CD4-positive, CD25-positive, alpha-beta regulatory T cell (primary cell): ENCODE data around the gene FAM209B. TPM values are rescaled to one million over a fixed set of nuclear protein-coding genes. Genes with fewer than 3 reads are reported as not detected.
"Not testable (repeated sequence)": the region's sequence is repeated elsewhere in the genome, so short reads cannot be mapped to it uniquely, and the experiment has no call there.

Experiments used
- ATAC-seq, 2 donors: fragments of 150-1000 bp; cut with Tn5 transposase; one replicate each; pipeline ENCODE4 v1.10.0; 2021; ENCODE audit warnings: low read depth in 2 of 2, moderate number of reproducible peaks in 2 of 2, moderate library complexity in 1 of 2
- DNase-seq, 3 donors: peaks; one replicate each; pipeline versions ENCODE4 v3.0.0 to v3.0.0-alpha.2; 2012 to 2022; ENCODE audit warnings: mixed read lengths in 1 of 3
- H3K27ac ChIP-seq: one replicate; pipeline ENCODE4 v1.7.0; 2013; ENCODE audit warnings: mild to moderate bottlenecking, low read length; ENCODE audit not compliant: insufficient read depth, poor library complexity, severe bottlenecking
- H3K27me3 ChIP-seq: one replicate; pipeline ENCODE4 v1.7.0; 2013; ENCODE audit warnings: low read length; ENCODE audit not compliant: control insufficient read depth, insufficient read depth
- H3K36me3 ChIP-seq: one replicate; pipeline ENCODE4 v1.7.0; 2013; ENCODE audit warnings: mild to moderate bottlenecking, low read length, moderate library complexity; ENCODE audit not compliant: control insufficient read depth, insufficient read depth
- H3K4me1 ChIP-seq: 2 replicates; pipeline ENCODE4 v1.7.0; 2013; ENCODE audit warnings: mild to moderate bottlenecking, low read length; ENCODE audit not compliant: insufficient read depth, control insufficient read depth, poor library complexity, severe bottlenecking
- H3K4me3 ChIP-seq: one replicate; pipeline ENCODE4 v1.7.0; 2013; ENCODE audit warnings: low read depth, mild to moderate bottlenecking, low read length, moderate library complexity
- H3K9me3 ChIP-seq, 2 experiments: 1 replicate in 1 of 2; 2 replicates in 1 of 2; pipeline ENCODE4 v1.7.0; 2013; ENCODE audit warnings: low read length in 2 of 2, mild to moderate bottlenecking in 1 of 2, moderate library complexity in 1 of 2; ENCODE audit not compliant: control insufficient read depth in 2 of 2
- H3K27ac Mint-ChIP-seq, 3 donors: one replicate each; pipeline ENCODE4 v1.8.0; 2020 to 2022; ENCODE audit warnings: mild to moderate bottlenecking in 3 of 3, mixed read lengths in 3 of 3, moderate library complexity in 2 of 3
- H3K27me3 Mint-ChIP-seq: one replicate; pipeline ENCODE4 v1.8.0; 2022; ENCODE audit warnings: mild to moderate bottlenecking, mixed read lengths
- H3K36me3 Mint-ChIP-seq: one replicate; pipeline ENCODE4 v1.8.0; 2020; ENCODE audit warnings: mixed read lengths
- H3K4me1 Mint-ChIP-seq, 4 donors: one replicate each; pipeline ENCODE4 v1.8.0; 2020 to 2022; ENCODE audit warnings: mixed read lengths in 4 of 4, mild to moderate bottlenecking in 1 of 4
- H3K4me3 Mint-ChIP-seq, 4 donors: one replicate each; pipeline ENCODE4 v1.8.0; 2020 to 2022; ENCODE audit warnings: mild to moderate bottlenecking in 4 of 4, mixed read lengths in 4 of 4, moderate library complexity in 3 of 4
- H3K9me3 Mint-ChIP-seq, 7 donors: one replicate each; pipeline ENCODE4 v1.8.0; 2020 to 2022; ENCODE audit warnings: mixed read lengths in 7 of 7, mild to moderate bottlenecking in 3 of 7, moderate library complexity in 2 of 7
- polyA plus RNA-seq, 4 donors: library from polyadenylated mRNA; unstranded; fragments of 300-500 nt; fragmentation: Illumina TruSeq; gene quantifications; one replicate each; pipeline ENCODE4 v1.2.3, GENCODE V29; 2021
- total RNA-seq: library from RNA; stranded (reverse); gene quantifications from one replicate; pipeline ENCODE4 v1.2.3, GENCODE V29; 2022

FAM209B gene
- total and polyA plus RNA-seq, 5 donors from 2014 or later: 0.96 to 1.3 TPM; not detected in 3

DNA sequence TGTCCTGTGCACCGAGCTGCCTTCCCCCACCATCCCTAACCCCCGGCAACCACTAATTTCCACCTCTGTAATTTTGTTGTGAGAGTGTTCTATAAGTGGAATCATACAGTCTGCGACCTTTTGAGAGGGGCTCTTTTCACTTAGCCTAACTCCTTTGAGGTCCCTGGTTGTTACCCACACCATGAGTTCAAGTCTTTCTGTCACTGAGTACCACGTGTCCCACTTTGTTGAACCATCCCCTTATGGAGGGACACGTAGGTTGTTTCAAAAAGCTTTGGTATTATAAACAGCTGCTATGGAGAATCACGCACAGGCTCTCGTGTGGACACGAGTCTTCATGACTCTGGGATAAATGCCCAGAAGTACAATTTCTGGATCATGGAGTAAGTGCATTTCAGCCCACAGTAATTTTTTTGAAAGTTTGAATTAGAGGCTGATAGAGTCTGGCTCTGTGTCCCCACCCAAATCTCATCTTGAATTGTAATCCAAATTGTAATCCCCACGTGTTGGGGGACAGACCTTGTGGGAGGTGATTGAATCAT, 9.5 kb downstream of the FAM209B start:
- H3K4me3 Mint-ChIP-seq: no peak overlapping the region
- H3K27ac Mint-ChIP-seq: no peak overlapping the region
- H3K4me1 Mint-ChIP-seq: no peaks in the 10 kb centered on the region
- Histone ChIP-seq H3K4me1 (no peaks in the 10 kb centered on the region), H3K27me3 (no peaks in the 10 kb centered on the region), H3K36me3 (no peaks in the 10 kb centered on the region), H3K9me3 (no peaks in the 10 kb centered on the region), H3K27ac (no peak overlapping the region), H3K4me3 (no peak overlapping the region)
- DNase-seq: no peak
- no peaks in the 10 kb centered on the region for H3K27me3 Mint-ChIP-seq
- no peak for ATAC-seq
- no peaks in the 10 kb centered on the region for H3K36me3 Mint-ChIP-seq
- no peaks in the 10 kb centered on the region for H3K9me3 Mint-ChIP-seq

DNA sequence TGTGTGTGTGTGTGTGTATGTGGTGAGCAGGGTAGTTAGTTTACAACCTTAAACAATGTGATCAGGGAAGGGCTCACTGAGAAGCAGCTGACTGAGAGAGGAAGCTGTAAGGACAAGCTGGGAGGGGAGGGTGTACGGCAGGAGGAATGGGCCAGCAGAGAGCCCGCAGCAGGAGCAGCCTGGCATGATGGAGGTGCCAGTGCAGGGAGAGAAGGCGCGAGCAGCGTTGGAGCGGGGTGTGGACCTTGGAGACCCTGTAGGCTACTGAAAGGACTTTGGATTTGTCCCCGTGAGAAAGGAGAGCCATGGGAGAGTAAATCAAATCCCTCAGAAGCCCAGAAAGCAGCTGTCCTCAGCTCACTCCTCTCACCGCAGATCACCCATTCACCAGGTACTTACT, 18.5 kb downstream of the FAM209B start:
- DNase-seq (no peak), ATAC-seq (no peak)
- H3K4me3 ChIP-seq: no peak overlapping the region
- no peaks in the 10 kb centered on the region for H3K27me3 ChIP-seq
- Mint-ChIP-seq H3K4me3 (no peak overlapping the region), H3K36me3 (no peaks in the 10 kb centered on the region), H3K27ac (no peak overlapping the region), H3K27me3 (no peaks in the 10 kb centered on the region), H3K9me3 (no peaks in the 10 kb centered on the region), H3K4me1 (peaks cover 0 to 4% (median 0%) of the 10 kb centered on the region in 4 donors)
- H3K9me3 ChIP-seq: no peaks in the 10 kb centered on the region
- H3K36me3 ChIP-seq: no peaks in the 10 kb centered on the region
- H3K27ac ChIP-seq: no peak overlapping the region
- no peaks in the 10 kb centered on the region for H3K4me1 ChIP-seq

DNA sequence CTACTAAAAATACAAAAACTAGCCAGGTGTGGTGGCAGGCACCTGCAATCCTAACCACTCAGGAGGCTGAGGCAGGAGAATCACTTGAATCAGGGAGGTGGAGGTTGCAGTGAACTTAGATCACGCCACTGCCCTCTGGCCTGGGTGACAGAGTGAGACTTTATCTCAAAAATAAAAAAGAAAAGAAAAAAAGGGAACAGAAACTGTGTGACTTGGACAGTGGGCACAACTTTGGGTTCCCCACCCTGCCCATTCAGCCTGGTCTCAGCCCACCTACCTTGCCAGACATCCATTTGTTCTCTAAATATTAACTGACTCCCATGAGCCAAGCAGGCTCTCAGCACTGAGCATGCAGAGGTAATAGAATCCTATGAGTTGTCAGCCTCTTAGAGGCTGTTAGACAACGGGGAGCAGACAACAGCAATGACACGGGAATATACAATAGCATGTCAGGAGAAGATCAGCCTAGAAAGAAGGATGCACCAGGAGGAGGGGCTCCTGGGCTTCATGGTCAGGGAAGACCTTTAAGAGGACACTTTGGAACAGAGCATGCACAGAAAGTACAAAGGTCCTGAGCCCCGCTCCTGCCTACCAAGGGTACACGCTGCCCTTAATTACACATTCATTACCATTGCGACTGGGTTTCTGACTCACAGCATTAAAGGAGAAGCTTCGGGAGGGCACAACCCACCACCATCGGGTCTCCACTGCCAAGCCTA, 20.0 kb downstream of the FAM209B start:
- H3K9me3 ChIP-seq: no peaks in the 10 kb centered on the region
- H3K36me3 ChIP-seq: no peaks in the 10 kb centered on the region
- no peaks in the 10 kb centered on the region for H3K27me3 ChIP-seq
- no peak for DNase-seq
- Mint-ChIP-seq H3K27me3 (no peaks in the 10 kb centered on the region), H3K4me1 (peaks cover 0 to 4% (median 0%) of the 10 kb centered on the region in 4 donors), H3K4me3 (no peak overlapping the region), H3K36me3 (no peaks in the 10 kb centered on the region), H3K27ac (no peak overlapping the region), H3K9me3 (no peaks in the 10 kb centered on the region)
- no peaks in the 10 kb centered on the region for H3K4me1 ChIP-seq
- no peak overlapping the region for H3K4me3 ChIP-seq
- no peak overlapping the region for H3K27ac ChIP-seq
- ATAC-seq: no peak

DNA sequence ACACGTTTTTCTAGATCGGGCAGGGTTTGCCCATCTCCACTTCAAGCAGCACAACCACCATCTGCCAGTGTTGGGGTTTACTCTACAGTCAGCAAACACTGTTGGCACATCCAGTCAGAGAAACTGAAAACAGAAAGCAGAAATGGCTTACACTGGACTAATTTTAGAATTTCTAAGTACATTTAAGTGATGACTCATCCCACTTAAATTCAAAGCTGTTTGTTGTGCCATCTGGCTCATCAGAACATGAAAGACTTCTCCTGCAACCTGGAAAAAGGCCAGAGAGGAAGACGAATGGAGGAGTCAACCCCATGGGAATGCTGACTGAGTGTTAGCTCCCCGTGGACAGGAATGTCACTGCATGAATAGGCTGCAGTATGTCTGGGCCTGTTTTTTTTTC, 21.8 kb downstream of the FAM209B start:
- H3K9me3 Mint-ChIP-seq: no peaks in the 10 kb centered on the region
- no peak overlapping the region for H3K27ac Mint-ChIP-seq
- Histone ChIP-seq H3K4me3 (no peak overlapping the region), H3K27ac (no peak overlapping the region), H3K27me3 (no peaks in the 10 kb centered on the region), H3K4me1 (no peaks in the 10 kb centered on the region), H3K9me3 (no peaks in the 10 kb centered on the region), H3K36me3 (no peaks in the 10 kb centered on the region)
- H3K27me3 Mint-ChIP-seq: no peaks in the 10 kb centered on the region
- no peak overlapping the region for H3K4me3 Mint-ChIP-seq
- DNase-seq (peak in 1 of 3 donors; percentile 50), ATAC-seq (no peak)
- peaks cover 0 to 4% (median 0%) of the 10 kb centered on the region in 4 donors for H3K4me1 Mint-ChIP-seq
- H3K36me3 Mint-ChIP-seq: no peaks in the 10 kb centered on the region

DNA sequence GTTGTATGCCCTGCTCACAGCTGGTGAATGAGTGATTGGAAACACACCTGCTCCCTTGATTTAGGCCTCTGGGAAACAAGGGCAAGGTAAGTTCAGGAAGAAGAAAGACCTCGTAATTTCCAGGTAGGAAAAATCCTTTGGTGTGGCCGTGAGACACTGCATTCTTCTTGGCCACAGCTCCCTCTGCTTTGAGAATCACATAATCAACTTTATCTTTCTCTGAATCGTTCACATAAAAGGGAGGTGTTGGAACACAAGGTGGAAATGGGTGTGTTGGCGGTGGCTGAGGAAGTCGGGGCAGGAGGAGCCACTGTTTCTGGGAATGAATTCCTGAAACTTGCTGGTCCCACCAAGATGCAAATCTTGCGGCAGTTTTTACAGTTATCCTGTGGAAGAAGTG, 25.9 kb downstream of the FAM209B start:
- no peaks in the 10 kb centered on the region for H3K4me1 ChIP-seq

DNA sequence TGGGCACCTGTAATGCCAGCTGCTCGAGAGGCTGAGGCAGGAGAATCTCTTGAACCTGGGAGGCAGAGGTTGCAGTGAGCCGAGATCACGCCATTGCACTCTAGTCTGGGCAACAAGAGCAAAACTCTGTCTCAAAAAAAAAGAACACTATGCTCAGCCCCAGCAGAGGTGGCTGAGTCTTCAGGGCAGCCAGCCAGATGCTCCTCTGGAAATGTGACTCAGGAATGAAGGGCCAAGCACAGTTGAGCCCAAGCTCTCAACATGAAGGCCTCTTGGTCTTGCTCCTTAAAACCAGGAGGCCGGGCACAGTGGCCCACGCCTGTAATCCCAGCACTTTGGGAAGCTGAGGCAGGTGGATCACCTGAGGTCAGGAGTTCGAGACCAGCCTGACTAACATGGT, 31.5 kb downstream of the FAM209B start:
- H3K27me3 Mint-ChIP-seq, H3K27me3 ChIP-seq, H3K27ac ChIP-seq, H3K4me1 Mint-ChIP-seq, DNase-seq, ATAC-seq, H3K36me3 Mint-ChIP-seq, H3K9me3 ChIP-seq, H3K4me1 ChIP-seq, H3K4me3 ChIP-seq, H3K4me3 Mint-ChIP-seq, H3K9me3 Mint-ChIP-seq, H3K36me3 ChIP-seq, H3K27ac Mint-ChIP-seq: not testable (repeated sequence)

More for the DNA sequence above, 25.9 kb downstream of the FAM209B start:
- Histone ChIP-seq H3K4me3 (no peak overlapping the region), H3K36me3 (no peaks in the 10 kb centered on the region), H3K27me3 (no peaks in the 10 kb centered on the region), H3K9me3 (no peaks in the 10 kb centered on the region), H3K27ac (no peak overlapping the region)
- no peak overlapping the region for H3K27ac Mint-ChIP-seq
- H3K9me3 Mint-ChIP-seq: no peaks in the 10 kb centered on the region
- no peak for ATAC-seq
- no peaks in the 10 kb centered on the region for H3K36me3 Mint-ChIP-seq
- no peak overlapping the region for H3K4me3 Mint-ChIP-seq
- no peak for DNase-seq
- H3K4me1 Mint-ChIP-seq: peaks cover 0 to 1% (median 0%) of the 10 kb centered on the region in 4 donors
- no peaks in the 10 kb centered on the region for H3K27me3 Mint-ChIP-seq

DNA sequence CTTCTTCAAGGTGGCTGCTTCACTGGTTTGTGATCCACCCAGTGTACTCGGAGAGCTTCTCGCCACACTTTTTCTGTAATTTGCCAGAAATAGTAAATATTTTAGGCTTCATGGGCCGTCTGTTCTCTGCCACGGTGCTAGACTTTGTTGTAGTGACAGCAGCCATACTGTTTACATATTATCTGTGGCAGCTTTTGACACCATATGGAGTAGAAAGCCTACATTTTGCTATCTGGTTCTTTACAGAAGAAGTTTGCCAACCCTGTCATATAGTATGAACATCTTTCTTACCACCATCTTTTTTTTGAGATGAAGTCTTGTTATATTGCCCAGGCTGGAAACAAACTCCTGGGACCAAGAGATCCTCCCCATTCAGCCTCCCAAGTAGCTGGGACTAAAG, 32.5 kb downstream of the FAM209B start:
- no peaks in the 10 kb centered on the region for H3K4me1 ChIP-seq
- Mint-ChIP-seq H3K4me1 (no peaks in the 10 kb centered on the region), H3K4me3 (no peak overlapping the region), H3K9me3 (no peaks in the 10 kb centered on the region), H3K27ac (no peak overlapping the region), H3K27me3 (no peaks in the 10 kb centered on the region), H3K36me3 (no peaks in the 10 kb centered on the region)
- no peak for ATAC-seq
- no peak for DNase-seq
- H3K9me3 ChIP-seq: no peaks in the 10 kb centered on the region
- H3K27ac ChIP-seq: no peak overlapping the region
- no peaks in the 10 kb centered on the region for H3K36me3 ChIP-seq
- H3K27me3 ChIP-seq: no peaks in the 10 kb centered on the region
- H3K4me3 ChIP-seq: no peak overlapping the region

DNA sequence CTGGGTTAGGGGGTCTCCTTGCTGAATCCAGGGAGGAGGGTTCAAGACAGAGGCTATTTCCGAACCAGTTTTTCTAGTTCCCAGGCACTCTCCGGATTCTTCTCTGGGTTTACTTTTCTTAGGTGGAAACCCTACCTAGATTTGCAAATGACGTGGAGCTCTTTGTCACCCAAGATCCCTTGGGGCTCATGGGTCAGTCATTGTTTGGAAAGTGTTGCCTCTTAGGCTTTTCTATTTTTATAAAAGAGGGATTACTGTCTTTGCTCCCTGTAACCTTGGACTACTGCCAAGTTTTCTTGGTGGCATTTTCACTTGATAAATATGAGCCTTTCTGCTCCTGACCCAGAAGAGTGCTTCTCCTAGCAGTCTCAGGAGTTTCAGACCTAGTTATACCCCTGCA, 33.6 kb downstream of the FAM209B start:
- Mint-ChIP-seq H3K27ac (no peak overlapping the region), H3K9me3 (peaks cover 0 to 2% (median 0%) of the 10 kb centered on the region in 7 donors), H3K27me3 (no peaks in the 10 kb centered on the region), H3K4me1 (no peaks in the 10 kb centered on the region), H3K36me3 (no peaks in the 10 kb centered on the region), H3K4me3 (no peak overlapping the region)
- Histone ChIP-seq H3K36me3 (no peaks in the 10 kb centered on the region), H3K4me3 (no peak overlapping the region), H3K9me3 (no peaks in the 10 kb centered on the region), H3K27me3 (no peaks in the 10 kb centered on the region), H3K4me1 (no peaks in the 10 kb centered on the region), H3K27ac (no peak overlapping the region)
- ATAC-seq: no peak
- DNase-seq: no peak
